Fibroblast of pulmonary artery (primary cell): ENCODE data around the gene TMEM167A.
A peak's percentile ranks its signal among the peaks of the same experiment; 100 is the strongest.

ENCODE experiments used
- DNase-seq: peaks from one replicate; pipeline ENCODE4 v3.0.0-alpha.2; 2010; ENCODE audit warnings: low read depth
- H3K4me3 ChIP-seq: replicated peaks from 2 replicates; pipeline ENCODE4 v1.5.1; 2011; ENCODE audit warnings: low read depth, mild to moderate bottlenecking, control low read depth, low read length, moderate library complexity
- TF ChIP-seq, protein P1 (sequence below): IDR thresholded peaks from 2 replicates; pipeline ENCODE4 v1.5.1; 2011; ENCODE audit warnings: mild to moderate bottlenecking, control low read depth, low read length, inconsistent platforms; ENCODE audit errors: missing control alignments

TMEM167A gene

GRCh38 chr5:83076742-83077661, at the start of gene TMEM167A, which contains the start of gene XRCC4:
TMEM167A (minus strand) TSS chr5:83077394; CDS start chr5:83077323, 71 bp downstream.
XRCC4 (plus strand) TSS chr5:83077547; CDS start chr5:83104920, 27,373 bp downstream.
- peak; percentile 99 for DNase-seq
- H3K4me3 ChIP-seq = peak within 1 kb of the TSS; percentile 85
- TF ChIP-seq, protein P1, sequence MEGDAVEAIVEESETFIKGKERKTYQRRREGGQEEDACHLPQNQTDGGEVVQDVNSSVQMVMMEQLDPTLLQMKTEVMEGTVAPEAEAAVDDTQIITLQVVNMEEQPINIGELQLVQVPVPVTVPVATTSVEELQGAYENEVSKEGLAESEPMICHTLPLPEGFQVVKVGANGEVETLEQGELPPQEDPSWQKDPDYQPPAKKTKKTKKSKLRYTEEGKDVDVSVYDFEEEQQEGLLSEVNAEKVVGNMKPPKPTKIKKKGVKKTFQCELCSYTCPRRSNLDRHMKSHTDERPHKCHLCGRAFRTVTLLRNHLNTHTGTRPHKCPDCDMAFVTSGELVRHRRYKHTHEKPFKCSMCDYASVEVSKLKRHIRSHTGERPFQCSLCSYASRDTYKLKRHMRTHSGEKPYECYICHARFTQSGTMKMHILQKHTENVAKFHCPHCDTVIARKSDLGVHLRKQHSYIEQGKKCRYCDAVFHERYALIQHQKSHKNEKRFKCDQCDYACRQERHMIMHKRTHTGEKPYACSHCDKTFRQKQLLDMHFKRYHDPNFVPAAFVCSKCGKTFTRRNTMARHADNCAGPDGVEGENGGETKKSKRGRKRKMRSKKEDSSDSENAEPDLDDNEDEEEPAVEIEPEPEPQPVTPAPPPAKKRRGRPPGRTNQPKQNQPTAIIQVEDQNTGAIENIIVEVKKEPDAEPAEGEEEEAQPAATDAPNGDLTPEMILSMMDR = no peak

DNA sequence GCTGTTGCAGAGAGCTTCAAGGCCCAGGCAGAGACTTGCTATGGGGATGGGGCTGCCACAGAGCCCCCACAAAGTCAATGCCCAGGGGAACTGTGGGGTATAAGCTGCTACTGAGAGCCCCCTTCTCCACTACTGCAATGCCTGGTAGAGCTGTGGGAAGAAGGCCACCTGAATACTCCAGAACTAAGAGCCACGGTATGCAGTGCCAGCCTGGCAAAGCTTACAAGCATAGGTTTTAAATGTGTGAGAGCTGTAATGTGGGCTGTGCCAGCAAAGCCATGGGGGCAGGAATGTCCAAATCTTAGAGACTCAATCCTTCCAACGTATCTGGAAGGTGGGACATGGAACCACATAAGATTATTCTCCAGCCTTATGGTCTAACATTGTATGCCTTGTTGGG, 49.3 kb upstream of the TMEM167A start:
- DNase-seq = no peak
- H3K4me3 ChIP-seq = no peak overlapping the region
- TF ChIP-seq, protein P1 = no peak

DNA sequence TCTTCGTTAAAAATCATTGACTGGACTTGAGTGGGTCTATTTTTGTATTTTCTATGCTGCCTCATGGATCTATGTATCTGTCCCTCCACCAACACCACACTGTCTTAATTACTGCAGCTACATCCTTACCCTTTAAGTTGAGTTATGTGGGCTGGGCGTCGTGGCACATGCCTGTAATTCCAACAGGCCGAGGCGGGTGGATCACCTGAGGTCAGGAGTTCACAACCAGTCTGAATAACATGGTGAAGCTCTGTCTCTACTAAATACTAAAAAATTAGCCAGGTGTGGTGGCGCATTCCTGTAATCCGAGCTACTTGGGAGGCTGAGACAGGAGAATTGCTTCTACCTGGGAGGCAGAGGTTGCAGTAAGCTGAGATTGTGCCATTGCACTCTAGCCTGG, 48.4 kb upstream of the TMEM167A start:
- DNase-seq = no peak
- no peak overlapping the region for H3K4me3 ChIP-seq
- TF ChIP-seq, protein P1 = no peak

- no peak overlapping the region for H3K4me3 ChIP-seq
- DNase-seq = no peak
- TF ChIP-seq, protein P1 = no peak
Measured at GRCh38 chr5:83124593-83124992, 47.4 kb upstream of the TMEM167A start.

DNA sequence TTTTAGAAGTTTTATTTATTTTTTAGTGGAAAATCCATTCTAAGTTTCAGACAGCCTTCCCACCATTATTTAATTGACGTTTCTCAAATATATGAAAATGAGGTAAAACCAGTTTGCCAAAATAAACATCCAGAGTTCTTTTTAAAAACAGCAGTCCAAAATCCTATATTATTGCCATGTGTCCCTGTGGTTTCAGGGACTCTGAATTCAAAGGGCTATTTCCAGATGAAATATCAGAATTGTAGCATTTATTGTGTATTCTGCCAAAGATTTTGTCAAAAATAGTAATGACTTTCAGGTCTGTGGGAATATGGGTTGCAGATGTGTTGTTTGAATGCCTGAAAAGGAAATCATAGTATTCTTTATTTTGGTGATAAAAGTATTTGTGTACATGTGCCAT, 41.8 kb upstream of the TMEM167A start:
- no peak overlapping the region for H3K4me3 ChIP-seq
- no peak for DNase-seq
- TF ChIP-seq, protein P1 = no peak

- DNase-seq = no peak
- no peak overlapping the region for H3K4me3 ChIP-seq
Measured at GRCh38 chr5:83118471-83118870, 41.3 kb upstream of the TMEM167A start.

More at GRCh38 chr5:83118471-83118870, 41.3 kb upstream of the TMEM167A start:
- TF ChIP-seq, protein P1 = no peak
